ENCODE results near the gene MBD3. TPM values are rescaled to one million over a fixed set of nuclear protein-coding genes. Genes with fewer than 3 reads are reported as not detected.

MBD3 gene
- total RNA-seq, 1 donor, result 78.5 TPM

DNA sequence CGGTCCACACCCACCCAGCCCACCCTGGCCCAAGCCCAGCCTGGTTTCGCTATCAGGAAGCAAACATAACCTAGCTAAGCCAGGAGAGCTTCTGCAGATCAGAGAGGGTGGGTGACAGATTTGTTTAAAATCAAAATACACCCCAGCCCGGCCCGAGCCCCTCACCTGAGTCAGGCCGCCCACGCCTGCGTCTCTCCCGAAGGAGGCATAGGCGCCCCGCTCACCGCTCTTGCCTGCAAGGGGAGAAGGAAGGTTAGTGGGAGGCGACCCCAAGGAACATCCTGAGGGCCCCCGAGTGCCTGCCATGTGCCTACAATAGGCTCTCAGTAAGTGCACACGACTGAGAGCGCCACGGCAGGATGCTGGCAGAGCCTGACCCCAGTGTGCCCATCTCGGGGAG lies 34.5 kb upstream of the MBD3 start:
- Histone ChIP-seq H2AFZ (ENCODE audit: low read length) (no peak overlapping the region), H3K36me3 (ENCODE audit: insufficient read depth, low read length) (peaks cover 26% of the 10 kb centered on the region), H3K4me2 (ENCODE audit: insufficient read depth, low read length) (no peak overlapping the region), H3K9me3 (ENCODE audit: low read depth, low read length) (no peaks in the 10 kb centered on the region), H3K27ac (ENCODE audit: low read depth, low read length) (no peak overlapping the region), H4K20me1 (ENCODE audit: insufficient read depth, low read length) (peaks cover 7% of the 10 kb centered on the region), H3K79me2 (ENCODE audit: insufficient read depth, low read length) (no peaks in the 10 kb centered on the region), H3K4me1 (ENCODE audit: insufficient read depth, low read length) (no peaks in the 10 kb centered on the region), H3K27me3 (ENCODE audit: insufficient read depth, low read length) (no peaks in the 10 kb centered on the region), H3K4me3 (ENCODE audit: insufficient read depth, low read length) (no peak overlapping the region)
- TF ChIP-seq CTCF (IDR thresholded peaks at IDR 0.05; ENCODE audit: extremely low read depth, low read depth, low read length), result no peak
- no peak for DNase-seq (ENCODE audit: insufficient read length, low spot score, missing footprints)

- Histone ChIP-seq H3K36me3 (ENCODE audit: insufficient read depth, low read length) (peaks cover 26% of the 10 kb centered on the region), H3K79me2 (ENCODE audit: insufficient read depth, low read length) (no peaks in the 10 kb centered on the region), H3K9me3 (ENCODE audit: low read depth, low read length) (no peaks in the 10 kb centered on the region), H3K4me3 (ENCODE audit: insufficient read depth, low read length) (no peak overlapping the region), H2AFZ (ENCODE audit: low read length) (no peak overlapping the region), H3K27ac (ENCODE audit: low read depth, low read length) (no peak overlapping the region), H3K4me2 (ENCODE audit: insufficient read depth, low read length) (no peak overlapping the region), H4K20me1 (ENCODE audit: insufficient read depth, low read length) (peaks cover 7% of the 10 kb centered on the region), H3K4me1 (ENCODE audit: insufficient read depth, low read length) (no peaks in the 10 kb centered on the region), H3K27me3 (ENCODE audit: insufficient read depth, low read length) (no peaks in the 10 kb centered on the region)
- TF ChIP-seq CTCF (IDR thresholded peaks at IDR 0.05; ENCODE audit: extremely low read depth, low read depth, low read length), result no peak
- DNase-seq (ENCODE audit: insufficient read length, low spot score, missing footprints), result peak; percentile 86
Measured at GRCh38 chr19:1626417-1627010, 33.8 kb upstream of the MBD3 start.

- Histone ChIP-seq H3K27me3 (ENCODE audit: insufficient read depth, low read length) (no peaks in the 10 kb centered on the region), H3K27ac (ENCODE audit: low read depth, low read length) (no peak overlapping the region), H3K9me3 (ENCODE audit: low read depth, low read length) (no peaks in the 10 kb centered on the region), H3K79me2 (ENCODE audit: insufficient read depth, low read length) (no peaks in the 10 kb centered on the region), H2AFZ (ENCODE audit: low read length) (no peak overlapping the region), H4K20me1 (ENCODE audit: insufficient read depth, low read length) (peaks cover 9% of the 10 kb centered on the region), H3K4me3 (ENCODE audit: insufficient read depth, low read length) (no peak overlapping the region), H3K4me2 (ENCODE audit: insufficient read depth, low read length) (no peak overlapping the region), H3K36me3 (ENCODE audit: insufficient read depth, low read length) (peaks cover 30% of the 10 kb centered on the region), H3K4me1 (ENCODE audit: insufficient read depth, low read length) (no peaks in the 10 kb centered on the region)
- DNase-seq (ENCODE audit: insufficient read length, low spot score, missing footprints), result peak; percentile 97
- peak; percentile 66 for TF ChIP-seq CTCF (IDR thresholded peaks at IDR 0.05; ENCODE audit: extremely low read depth, low read depth, low read length)
Measured at GRCh38 chr19:1624458-1624857, 31.8 kb upstream of the MBD3 start.

- H3K27me3 ChIP-seq (ENCODE audit: insufficient read depth, low read length), result no peaks in the 10 kb centered on the region
- H3K36me3 ChIP-seq (ENCODE audit: insufficient read depth, low read length), result peaks cover 40% of the 10 kb centered on the region
- no peak overlapping the region for H3K27ac ChIP-seq (ENCODE audit: low read depth, low read length)
- DNase-seq (ENCODE audit: insufficient read length, low spot score, missing footprints), result no peak
- no peak overlapping the region for H3K4me2 ChIP-seq (ENCODE audit: insufficient read depth, low read length)
- no peak overlapping the region for H2AFZ ChIP-seq (ENCODE audit: low read length)
- no peaks in the 10 kb centered on the region for H3K4me1 ChIP-seq (ENCODE audit: insufficient read depth, low read length)
- H3K4me3 ChIP-seq (ENCODE audit: insufficient read depth, low read length), result no peak overlapping the region
- no peaks in the 10 kb centered on the region for H3K9me3 ChIP-seq (ENCODE audit: low read depth, low read length)
- H4K20me1 ChIP-seq (ENCODE audit: insufficient read depth, low read length), result peaks cover 19% of the 10 kb centered on the region
- no peak for TF ChIP-seq CTCF (IDR thresholded peaks at IDR 0.05; ENCODE audit: extremely low read depth, low read depth, low read length)
- no peaks in the 10 kb centered on the region for H3K79me2 ChIP-seq (ENCODE audit: insufficient read depth, low read length)
Measured at GRCh38 chr19:1622541-1622940, 29.9 kb upstream of the MBD3 start.
